Fibroblast of skin of left biceps (primary cell): ENCODE results near the gene ARHGEF28.

Experiments
- DNase-seq, 2 experiments: peaks; one replicate each; pipeline ENCODE4 v3.0.0-alpha.2; 2013; ENCODE audit warnings: low read depth in 2 of 2

ARHGEF28 gene

GRCh38 chr5:73655521-73656160 is 29.6 kb downstream of the ARHGEF28 start:
- DNase-seq = no peak

DNA sequence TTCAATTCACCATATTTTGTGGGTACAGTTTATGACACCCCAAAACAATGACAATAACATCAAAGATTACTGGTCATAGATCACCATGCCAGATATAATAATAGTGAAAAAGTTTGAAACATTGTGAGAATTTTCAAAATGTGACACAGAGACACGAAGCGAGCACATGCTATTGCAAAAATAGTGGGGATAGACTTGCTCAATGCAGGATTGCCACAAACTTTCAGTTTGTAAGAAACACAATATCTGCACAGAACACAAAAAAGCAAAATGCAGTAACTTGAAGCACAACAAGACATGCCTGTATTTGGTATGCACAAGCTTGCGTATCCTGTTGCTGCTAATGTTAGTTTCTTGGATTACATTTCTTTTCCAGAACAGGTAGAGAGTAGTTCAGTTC is 35.8 kb downstream of the ARHGEF28 start:
- DNase-seq = no peak

GRCh38 chr5:73663161-73663859 is 37.3 kb downstream of the ARHGEF28 start:
- no peak for DNase-seq

DNA sequence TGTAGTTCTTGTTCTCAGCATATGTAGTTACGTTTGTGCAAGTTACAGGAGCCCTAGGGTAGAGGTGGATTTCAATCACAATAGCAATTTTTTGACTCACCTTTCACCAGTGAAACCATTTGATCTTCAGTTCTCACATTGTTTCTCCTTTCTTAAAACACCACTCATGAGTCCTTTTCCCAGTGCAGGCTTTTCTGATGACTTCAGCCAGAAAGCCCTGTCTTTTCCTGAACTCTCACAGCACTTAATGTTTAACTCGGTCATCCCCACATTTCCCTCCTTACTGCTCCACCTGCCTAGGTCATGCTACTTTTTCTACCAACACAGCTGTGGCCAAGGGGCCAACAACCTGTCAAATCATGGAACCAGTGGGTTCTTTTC is 37.9 kb downstream of the ARHGEF28 start:
- DNase-seq = no peak

DNA sequence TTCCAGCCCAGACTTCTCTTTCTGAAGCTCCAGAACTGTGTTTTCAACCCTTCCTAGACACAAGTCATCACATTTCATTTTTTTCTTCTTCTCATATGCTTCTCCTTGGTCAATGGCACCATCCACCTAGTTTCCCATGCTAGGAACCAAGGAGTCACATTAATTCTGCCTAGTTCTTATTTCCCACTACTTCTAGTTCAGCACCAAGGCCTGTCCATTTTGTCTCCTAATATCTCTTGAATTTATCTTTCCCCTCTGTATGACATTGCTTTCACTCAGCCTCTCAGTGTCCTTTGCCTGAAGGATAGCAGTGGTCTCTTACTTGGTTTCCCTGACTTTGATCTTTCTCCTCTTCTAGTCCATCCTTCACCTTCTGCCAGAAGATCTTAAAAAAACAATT is 38.8 kb downstream of the ARHGEF28 start:
- no peak for DNase-seq

- DNase-seq = no peak
These were observed 40.9 kb downstream of the ARHGEF28 start for GRCh38 chr5:73666891-73667290.

GRCh38 chr5:73668017-73668416 is 42.0 kb downstream of the ARHGEF28 start:
- DNase-seq = no peak

DNA sequence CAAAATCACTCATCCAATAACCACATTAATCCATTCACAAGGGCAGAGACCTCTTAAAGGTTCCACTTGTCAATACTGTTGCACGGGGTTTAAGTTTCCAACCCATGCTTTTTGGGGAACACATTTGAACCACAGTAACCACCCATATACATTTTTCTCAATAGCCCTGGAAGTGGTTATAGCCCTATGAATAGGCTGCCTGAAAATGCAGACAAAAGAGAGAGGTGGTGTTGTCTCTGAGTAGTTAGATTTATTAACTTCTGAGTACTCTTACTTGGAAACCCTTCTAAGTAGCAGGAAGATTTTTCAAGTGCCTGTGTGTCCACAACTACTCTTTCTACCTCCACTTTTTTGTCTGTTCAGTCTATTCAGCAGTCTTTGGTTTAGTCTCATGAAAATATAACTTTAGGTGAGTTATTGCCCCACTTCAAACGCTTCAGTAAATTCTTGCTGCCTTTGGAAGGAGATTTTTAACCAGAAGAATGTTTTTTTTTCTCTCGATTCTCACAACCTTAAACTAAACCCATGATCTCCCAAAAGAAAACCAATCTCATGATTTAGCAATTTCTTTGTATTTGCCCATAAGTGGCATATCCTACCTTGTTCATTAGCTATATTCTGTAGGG is 42.6 kb downstream of the ARHGEF28 start:
- no peak for DNase-seq

DNA sequence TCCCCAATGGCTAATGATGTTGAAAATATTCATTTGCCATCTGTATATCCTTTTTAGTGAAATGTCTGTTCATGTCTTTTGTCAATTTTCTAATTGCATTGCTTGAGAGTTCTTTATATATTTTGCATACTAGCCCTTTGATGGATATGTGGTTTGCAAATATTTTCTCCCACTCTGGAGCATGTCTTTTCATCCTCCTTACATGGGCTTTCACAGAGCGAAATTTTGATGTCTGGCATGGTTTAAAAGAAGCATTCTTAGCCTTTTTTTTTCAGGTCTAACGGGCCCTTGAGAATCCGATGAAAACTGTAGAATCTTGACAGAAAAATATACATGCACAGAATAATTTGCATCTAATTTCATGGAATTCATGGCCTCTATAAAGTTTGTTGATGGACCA is 44.7 kb downstream of the ARHGEF28 start:
- DNase-seq = no peak

GRCh38 chr5:73672132-73672531 is 46.1 kb downstream of the ARHGEF28 start:
- no peak for DNase-seq

DNA sequence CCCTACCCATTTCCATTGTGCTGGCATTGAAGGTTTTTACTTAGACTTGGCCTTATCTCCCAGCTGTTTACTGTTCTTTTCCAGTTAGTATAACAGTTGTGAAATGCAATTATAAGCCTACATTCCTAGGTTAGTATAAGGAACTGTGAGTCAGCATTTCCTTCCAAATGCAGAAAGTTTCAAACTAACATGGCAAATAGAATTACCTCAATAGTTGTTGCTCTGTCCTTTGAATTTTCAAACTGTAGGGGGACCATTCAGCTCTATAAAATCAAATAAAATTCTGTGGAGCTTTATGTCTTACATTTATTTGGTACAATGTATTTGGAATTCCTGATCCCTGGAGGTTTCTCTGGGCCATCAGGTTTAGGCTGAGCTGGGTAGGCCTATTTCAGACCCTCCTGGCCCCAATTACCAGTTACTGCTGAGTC is 47.2 kb downstream of the ARHGEF28 start:
- DNase-seq = peak; percentile 61 to 69

DNA sequence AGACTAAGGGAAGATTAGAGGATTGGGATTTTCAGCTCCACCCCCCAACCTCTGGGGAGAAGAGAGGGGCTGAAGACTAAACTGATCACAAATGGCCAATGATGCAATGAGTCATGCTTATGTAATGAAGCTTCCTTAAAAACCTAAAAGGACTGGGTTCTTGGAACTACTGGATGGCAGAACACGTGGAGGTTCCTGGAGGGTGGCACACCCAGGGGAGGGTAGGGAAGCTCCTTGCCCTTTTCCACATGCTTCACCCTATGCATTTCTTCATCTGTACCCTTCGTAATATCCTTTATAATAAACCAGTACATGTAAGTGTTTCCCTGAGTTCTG is 48.6 kb downstream of the ARHGEF28 start:
- no peak for DNase-seq

- DNase-seq = no peak
These were observed 52.3 kb downstream of the ARHGEF28 start for GRCh38 chr5:73678322-73678740.

DNA sequence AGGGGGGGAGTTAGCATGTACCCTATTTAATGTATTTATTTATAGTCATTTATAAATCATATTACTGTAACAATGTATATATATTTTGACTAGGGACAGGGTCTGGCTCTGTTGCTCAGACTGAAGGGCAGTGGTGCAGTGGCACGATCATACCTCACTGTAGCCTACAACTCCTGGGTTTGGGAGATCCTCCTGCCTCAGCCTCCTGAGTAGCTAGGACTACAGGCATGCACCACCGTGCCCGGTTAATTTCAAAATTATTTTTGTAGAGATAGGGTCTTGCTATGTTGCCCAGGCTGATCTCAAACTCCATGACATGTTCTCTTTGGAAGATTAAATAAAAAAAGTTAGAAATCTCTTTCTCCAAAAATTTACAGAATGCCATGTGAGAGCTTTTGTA is 52.8 kb downstream of the ARHGEF28 start:
- DNase-seq = no peak

DNA sequence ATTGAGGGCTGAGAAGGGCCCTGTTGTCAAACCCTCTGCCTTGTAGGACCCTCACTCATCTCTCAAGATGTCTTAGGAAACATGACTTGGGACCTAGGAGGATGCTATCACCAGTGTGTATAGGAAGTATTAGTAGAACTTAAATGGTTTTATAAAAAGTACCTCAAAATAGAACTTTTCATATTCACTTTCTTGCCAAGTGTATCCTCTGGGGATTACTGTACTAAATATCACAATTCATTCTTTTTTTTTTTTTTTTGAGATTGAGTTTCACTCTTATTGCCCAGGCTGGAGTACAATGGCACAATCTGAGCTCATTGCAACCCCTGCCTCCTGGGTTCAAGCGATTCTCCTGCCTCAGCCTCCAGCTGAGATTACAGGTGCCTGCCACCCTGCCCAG is 56.2 kb downstream of the ARHGEF28 start:
- no peak for DNase-seq

- DNase-seq = no peak
These were observed 58.7 kb downstream of the ARHGEF28 start for GRCh38 chr5:73684691-73685090.

- DNase-seq = no peak
These were observed 60.9 kb downstream of the ARHGEF28 start for GRCh38 chr5:73686912-73687311.

GRCh38 chr5:73687357-73687756 is 61.4 kb downstream of the ARHGEF28 start:
- no peak for DNase-seq

GRCh38 chr5:73690015-73690414 is 64.0 kb downstream of the ARHGEF28 start:
- no peak for DNase-seq

- DNase-seq = no peak
These were observed 65.5 kb downstream of the ARHGEF28 start for GRCh38 chr5:73691302-73692080.

GRCh38 chr5:73692166-73692640 is 66.2 kb downstream of the ARHGEF28 start:
- DNase-seq = peak; percentile 62 to 63

- DNase-seq = no peak
These were observed 67.0 kb downstream of the ARHGEF28 start for GRCh38 chr5:73692981-73693380.
